GM19099 (cell line): ENCODE results near the gene DYRK1A.

Experiments used
- POLR2A ChIP-seq: IDR thresholded peaks from 3 replicates; pipeline ENCODE4 v1.6.1; 2011; ENCODE audit warnings: low read depth; ENCODE audit not compliant: insufficient read length; ENCODE audit errors: extremely low read depth

Gene DYRK1A

DNA sequence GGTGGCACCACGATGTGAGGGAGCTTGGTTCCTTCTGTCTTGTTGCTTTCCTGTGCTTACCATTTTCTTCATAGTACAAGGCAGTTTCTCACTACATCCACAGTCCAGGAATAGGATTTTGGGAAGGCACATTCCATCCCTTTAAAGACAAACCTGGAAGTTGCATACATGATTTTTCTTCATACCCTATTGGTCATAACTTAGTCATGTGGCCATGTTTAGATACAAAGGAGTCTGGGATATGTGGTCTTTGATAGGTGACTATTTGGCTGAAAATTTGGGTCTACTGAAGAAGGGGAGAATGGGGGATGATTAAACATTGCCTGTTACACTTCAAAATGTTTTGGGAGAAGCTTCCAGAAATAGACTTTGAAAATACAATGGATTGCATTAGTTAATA lies 7.0 kb downstream of the DYRK1A start:
- TF ChIP-seq POLR2A: no peak

DNA sequence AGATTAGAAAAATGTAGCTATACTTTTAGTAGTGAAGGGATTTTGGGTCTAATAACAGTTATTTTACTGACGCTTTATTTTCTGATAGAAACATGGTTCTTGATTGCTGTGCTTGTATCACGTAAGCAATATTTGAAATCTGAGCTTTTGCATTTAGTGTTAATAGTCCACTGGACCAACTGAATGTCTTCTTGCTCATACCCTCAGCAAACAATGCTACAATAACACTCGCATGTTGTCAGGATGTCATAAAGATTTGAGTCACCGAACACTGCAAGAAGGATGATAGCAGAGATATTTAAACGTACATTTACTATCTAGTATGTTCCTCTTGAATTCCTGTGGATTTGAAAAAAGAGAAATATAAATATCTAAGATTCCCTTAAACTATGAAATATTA lies 7.5 kb downstream of the DYRK1A start:
- TF ChIP-seq POLR2A: no peak

DNA sequence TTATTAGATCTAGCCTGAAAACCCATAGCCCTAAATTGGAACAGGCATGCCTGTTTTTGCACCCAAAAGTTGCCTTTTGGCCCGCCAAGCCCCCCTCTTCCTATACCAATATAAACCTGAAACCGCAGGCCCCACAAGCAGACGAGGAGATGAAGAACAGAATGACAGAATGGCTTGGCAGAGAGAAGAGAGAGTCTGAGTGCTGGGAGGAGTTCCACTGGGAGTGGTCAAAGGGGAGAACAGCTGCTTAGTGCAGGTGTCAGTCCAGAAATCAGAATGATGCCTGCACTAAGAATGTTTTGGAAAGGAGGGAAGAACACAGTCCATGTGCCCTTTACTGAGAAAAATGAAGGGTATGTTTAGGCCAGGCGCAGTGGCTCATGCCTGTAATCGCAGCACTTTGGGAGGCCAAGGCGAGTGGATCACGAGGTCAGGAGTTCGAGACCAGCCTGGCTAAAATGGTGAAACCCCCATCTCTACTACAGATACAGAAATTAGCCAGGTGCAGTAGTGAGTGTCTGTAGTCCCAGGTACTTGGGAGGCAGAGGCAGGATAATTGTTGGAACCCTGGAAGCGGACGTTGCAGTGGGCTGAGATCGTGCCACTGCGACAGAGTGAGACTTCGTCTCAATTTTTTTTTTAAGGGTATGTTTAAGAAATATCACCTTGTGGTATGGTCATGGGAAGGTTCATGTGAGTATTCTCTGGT lies 9.4 kb downstream of the DYRK1A start:
- TF ChIP-seq POLR2A: no peak

DNA sequence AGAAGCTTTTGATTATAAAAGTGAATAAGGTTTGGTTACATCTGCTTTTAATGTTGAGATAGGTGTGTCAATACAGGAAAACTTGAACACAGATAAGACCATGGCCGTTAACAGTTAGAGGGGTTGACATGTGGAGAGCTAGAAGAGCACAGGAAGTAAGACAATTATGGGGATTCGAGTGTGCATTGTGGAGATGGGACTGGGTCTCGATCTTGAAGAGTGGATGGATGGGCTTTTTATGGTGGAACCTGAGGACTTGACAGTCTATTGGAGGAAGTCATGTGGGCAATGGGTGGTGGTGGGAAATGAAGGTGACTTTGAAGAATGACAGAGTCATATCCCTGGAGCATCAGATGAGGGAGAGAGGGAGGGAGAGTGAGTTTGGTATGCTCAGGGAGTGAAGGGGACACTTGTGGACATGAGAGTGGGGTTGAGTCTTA lies 12.1 kb downstream of the DYRK1A start:
- no peak for TF ChIP-seq POLR2A

DNA sequence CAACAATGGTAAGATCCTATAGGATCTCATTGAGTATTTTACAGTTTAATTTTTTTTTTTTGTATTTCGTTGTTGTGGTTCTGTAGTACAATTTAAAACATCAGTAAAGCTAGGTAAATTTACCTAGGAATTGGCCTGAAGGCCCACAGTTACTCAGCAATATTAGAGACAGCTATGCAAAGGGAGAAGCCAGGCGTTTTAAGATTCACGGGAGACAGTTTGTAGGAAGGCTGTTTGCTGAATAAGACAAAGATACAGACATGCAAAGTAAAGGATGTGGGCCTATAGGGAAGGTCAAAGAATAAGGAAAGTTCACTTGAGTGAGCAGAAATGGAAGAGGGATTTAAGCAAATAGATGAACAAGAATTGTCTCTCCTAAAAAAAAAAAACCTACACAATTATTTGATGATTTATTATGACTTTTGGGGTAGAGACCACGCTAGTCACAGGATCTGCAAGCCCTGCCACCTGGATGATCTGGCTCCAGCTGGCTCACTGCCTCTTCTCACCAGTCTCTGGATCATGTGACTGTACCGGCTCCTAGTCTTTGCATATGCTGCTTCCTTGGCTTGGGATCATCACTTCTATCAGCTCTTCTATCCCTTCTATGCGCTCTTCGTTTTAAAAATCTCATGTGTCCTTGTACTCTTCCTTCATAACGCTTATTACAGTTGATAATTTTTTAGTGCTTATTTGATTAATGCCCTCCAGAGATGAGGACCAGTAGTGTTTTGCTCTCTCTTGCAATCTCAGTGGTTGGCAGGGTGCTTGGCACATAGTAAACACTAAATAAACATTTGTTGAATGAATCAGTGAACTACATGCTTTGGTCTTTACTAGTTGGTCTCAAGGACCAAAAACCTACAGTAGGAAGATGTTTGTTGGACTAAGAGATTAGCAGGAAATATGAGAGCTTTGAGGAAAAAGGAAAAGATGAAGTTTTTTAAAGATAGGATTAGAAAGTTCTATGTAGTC lies 14.1 kb downstream of the DYRK1A start:
- TF ChIP-seq POLR2A: no peak

DNA sequence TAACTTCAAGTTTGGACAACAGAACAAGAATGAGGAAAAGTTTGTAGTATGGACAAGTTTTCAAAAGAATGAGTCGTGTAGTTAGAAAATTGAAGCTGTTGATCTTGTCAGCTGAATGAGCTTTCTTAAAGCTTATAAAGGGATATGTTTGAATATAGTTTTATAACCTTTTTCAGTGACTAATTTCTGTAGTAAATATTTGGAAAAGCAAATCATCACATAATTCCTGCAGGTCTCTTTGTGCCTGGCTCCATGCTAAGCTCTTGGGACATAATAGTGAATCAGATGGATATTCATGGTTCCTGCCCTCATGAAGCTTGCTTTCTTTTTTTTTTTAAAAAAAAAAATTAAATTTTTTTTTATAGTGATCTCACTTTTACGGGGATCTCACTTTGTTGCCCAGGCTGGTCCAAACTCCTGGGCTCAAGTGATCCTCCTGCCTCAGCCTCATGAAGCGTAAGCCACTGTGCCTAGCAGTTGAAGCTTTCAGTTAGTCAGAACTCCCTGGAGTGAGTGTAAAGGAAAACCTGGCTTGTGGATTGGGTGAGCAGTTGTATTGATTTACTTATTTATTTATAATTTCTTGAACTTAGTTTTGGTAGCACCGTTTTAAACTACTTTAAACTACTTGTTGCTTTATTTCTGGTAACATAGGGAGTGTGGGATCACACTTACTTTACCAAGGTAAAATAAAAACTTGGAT lies 15.5 kb downstream of the DYRK1A start:
- TF ChIP-seq POLR2A: no peak

DNA sequence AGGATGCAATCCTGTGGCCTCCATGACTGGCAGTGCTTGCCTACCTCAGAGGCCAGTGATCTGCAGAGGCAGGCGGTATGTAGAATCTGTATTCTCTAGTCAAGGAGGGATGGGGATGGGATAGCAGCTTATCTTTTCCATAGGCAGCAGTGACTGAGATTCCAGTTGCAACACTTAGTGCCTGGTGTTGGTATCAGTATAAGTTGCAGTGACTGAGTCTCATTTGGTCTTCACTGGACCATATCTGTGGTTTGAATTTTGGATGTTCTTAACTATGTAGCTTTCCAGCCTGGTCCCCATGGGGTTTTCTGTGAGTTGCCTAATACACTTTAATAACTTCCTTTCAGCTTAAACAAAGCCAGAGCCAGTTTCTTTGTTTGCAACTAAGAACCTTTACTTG lies 16.5 kb downstream of the DYRK1A start:
- no peak for TF ChIP-seq POLR2A

DNA sequence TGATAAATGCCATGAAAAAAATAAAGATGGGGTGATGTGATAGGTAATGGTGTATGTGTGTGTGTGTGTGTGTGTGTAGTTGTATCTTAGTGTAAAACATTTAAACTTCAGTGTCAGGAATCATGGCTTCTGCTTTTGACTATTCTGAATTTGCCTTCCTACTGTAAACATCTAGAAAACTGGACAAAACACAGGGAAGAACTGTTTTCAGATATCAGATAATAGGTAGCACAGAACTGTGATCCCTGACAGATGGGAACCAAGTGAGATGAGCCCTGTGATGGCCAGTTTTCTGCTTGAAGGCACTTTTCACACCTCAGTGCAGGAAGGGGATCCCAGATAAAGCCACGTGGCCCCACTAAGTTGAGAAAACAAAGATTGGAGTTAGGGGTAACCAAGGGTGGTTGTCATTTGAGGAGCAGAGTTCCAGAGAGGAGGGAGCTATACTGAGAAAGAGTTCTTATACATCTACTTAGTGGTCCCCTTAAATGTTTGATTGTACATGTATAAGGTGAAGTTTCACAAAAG lies 17.3 kb downstream of the DYRK1A start:
- no peak for TF ChIP-seq POLR2A

DNA sequence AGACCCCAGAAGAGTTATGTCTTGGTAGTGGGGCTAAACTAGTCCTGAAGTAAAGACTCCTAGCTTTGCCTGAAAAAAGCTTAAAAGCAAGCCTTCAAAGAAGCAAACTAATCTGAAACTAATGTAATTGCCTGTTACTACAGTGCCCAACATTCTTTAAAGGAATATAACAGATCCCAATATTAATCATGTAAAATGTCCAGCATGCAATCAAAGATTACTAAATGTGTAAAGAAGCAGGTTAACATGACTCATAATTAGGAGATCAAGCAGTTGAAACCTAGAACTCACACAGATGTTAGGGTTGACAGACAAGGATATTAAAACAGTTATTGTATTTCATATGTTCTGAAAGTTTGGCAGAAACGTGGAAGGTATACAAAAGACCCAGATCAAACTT lies 17.8 kb downstream of the DYRK1A start:
- TF ChIP-seq POLR2A: no peak

DNA sequence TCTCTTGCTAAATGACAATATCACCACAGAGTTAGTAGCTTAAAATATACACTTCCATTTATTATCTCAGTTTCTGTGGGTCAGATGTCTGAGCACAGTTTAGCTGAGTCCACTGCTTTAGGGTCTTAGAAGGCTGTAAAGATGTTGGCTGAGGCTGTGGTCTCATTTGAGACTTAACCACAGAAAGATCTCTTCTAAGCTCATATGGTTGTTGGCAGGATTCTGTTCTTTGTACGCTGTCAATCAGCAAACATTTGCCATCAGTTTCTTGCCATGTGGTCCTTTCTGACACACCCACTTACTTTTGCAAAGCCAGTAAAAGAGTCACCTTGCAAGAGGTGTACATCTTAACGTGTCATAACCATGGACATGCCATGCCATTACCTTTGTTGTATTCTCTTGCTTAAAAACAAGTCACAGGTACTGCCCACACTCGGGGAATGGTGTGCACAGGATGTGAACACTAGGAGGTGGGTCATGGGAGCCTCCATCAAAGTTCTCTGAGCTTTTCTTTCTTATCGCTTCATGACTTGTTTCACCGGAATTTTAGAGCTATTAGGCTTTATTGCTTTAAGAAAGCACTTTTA lies 18.7 kb downstream of the DYRK1A start:
- no peak for TF ChIP-seq POLR2A

DNA sequence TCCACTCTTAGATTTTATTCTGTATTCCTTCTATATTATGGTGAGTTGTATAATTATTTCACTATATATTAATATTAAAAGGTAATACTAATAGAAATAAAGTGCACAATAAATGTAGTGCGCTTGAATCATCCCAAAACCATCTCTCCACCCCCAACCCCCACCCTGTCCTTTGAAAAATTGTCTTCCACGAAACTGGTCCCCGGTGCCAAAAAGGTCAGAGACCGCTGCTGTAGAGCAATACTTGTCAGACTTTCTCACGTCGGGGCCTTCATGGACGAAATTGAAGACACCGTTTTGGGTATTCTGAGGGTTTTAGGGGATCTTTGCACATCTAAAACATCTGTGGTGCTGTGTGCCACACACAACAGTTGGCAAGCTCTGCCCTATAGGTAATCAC lies 19.6 kb downstream of the DYRK1A start:
- no peak for TF ChIP-seq POLR2A

DNA sequence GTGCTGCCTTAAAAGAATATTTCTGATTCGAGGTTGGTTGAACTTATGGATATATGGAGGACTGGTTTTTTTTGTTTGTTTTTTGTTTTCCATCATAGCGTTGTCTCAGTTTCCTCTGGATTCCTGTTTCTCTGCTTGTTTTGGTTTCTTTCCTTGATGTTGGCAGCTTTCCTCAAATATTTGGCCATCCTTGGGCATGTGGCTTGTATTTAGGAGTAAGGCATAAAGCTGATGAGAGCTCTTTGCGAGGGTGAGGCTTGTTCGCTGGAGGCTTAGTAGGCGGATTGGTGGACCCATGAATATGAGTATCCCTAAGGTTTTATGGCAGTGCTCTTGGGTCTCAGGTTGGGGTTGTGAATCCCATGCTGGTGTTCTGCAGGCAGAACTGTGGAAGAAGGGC lies 22.9 kb downstream of the DYRK1A start:
- no peak for TF ChIP-seq POLR2A

DNA sequence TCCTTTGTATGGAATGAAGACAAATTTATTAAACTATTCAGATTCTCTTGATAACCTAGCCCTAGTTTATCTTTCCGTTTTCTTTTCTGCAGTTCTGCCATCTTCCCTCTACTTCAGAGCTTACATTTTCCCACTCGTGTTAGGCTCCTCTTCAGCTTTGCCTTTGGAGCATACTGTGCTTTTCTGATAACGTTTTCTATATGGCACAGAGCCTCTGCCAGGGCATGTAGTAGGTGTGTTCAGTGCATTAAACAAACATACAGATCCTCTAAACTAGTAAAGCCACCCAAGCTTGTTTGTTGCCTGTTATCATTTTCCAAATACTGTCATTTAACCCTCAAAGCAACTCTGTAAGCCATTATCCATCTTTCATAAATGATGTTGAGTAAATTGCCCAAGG lies 25.1 kb downstream of the DYRK1A start:
- TF ChIP-seq POLR2A: no peak

DNA sequence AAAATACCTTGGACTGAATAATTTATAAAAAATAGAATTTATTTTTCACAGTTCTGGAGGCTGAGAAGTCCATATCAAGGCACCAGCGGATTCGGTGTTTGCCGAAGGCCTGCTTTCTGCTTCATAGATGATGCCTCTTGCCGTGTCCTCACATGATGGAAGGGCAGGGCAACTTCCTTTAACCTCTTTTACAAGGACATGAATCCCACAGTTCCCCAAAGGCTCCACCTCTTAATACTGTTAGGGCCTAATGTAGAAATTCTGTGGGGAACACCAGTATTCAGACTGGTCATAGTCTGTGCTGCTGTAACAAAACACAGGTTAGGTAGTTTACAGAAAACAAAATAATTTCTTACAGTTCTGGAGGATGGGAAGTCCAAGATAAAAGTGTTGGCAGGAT lies 25.9 kb downstream of the DYRK1A start:
- no peak for TF ChIP-seq POLR2A

DNA sequence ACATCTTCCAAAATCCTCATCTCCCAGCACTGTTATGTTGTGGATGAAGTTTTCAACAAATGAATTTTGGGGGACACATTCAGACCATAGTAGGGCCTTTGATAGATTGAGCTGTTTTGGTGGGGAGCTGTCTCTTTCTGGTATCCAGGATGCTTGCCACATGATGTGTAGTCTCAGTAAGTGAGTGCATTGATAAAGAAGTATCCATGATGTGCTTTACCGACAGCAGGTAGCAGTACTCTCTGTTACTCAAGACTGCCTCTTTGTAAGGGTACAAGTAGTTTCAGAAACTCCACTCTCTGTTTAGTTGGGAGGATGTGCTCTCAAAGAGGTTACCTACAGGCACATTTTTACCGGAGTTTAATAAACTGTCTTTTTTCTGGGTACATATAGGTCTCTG lies 26.5 kb downstream of the DYRK1A start:
- TF ChIP-seq POLR2A: no peak

DNA sequence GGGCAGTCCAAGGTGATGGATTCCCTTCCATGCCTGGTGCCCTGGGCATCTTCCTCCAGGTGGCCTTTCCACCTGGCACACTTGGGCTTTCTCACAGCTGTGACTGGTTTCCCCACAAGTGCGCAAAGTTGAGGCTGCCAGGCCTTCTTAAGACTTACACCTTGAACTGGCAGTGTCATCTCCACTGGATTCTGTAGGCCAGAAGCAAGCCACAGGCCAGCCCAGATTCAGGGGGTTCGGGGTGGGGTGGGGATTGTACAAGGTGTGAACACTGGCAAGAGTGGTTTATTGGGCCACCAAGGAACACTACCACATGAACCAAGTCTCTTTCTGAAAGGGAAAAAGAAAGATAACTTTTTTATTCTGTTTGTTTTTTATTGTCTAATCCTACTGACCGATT lies 27.2 kb downstream of the DYRK1A start:
- no peak for TF ChIP-seq POLR2A

DNA sequence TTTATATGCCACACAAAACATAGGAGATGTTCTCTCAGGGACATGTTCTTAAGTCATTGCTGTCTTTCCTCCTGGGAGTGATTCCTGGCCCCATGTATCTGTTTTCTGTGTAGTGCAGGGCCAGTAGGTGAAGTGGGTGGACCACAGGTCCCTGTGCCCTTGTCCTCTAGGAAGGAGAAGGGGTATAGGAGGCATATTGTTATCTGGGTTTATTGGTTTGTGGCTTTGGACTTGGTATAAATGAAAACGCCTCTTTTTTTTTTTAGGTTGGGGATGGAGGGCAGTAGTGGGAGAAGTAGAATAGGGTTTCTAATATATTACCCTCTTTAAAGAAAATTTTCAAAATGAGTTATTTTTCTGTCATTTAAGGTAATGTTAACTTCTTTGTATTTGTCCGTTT lies 29.4 kb downstream of the DYRK1A start:
- TF ChIP-seq POLR2A: no peak
